ENCODE results near the gene SPARCL1. TPM values are rescaled to one million over a fixed set of nuclear protein-coding genes. Genes with fewer than 3 reads are reported as not detected.

The SPARCL1 gene
- total and polyA plus RNA-seq, 3 donors from 2014 or later, result 110 to 138 (median 124) TPM

DNA sequence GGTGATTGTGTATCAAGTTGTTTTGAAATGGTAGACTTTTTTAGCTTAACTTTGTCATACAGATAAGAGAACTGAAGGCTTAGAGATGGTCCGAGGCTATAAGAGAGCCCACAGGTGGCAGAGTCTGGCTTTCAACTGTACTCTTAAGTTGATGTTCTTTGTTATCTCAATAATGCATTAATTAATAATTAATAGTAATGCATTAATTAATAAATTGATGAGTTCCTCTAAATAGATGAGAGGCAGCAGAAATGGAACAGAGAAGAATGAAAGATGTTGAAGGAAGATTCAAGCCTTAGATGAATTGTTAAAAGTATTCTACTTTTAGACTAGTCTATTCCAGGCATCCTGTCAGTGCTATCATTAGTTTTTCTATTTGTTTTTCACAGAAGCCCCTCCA is 84.4 kb downstream of the SPARCL1 start:
- no peak for DNase-seq
- H3K4me3 ChIP-seq, result no peak overlapping the region
- H3K36me3 ChIP-seq (ENCODE audit: low read depth, missing control alignments), result no peaks in the 10 kb centered on the region
- TF ChIP-seq POLR2A (IDR thresholded peaks at IDR 0.05), result no peak
- TF ChIP-seq, protein P1, sequence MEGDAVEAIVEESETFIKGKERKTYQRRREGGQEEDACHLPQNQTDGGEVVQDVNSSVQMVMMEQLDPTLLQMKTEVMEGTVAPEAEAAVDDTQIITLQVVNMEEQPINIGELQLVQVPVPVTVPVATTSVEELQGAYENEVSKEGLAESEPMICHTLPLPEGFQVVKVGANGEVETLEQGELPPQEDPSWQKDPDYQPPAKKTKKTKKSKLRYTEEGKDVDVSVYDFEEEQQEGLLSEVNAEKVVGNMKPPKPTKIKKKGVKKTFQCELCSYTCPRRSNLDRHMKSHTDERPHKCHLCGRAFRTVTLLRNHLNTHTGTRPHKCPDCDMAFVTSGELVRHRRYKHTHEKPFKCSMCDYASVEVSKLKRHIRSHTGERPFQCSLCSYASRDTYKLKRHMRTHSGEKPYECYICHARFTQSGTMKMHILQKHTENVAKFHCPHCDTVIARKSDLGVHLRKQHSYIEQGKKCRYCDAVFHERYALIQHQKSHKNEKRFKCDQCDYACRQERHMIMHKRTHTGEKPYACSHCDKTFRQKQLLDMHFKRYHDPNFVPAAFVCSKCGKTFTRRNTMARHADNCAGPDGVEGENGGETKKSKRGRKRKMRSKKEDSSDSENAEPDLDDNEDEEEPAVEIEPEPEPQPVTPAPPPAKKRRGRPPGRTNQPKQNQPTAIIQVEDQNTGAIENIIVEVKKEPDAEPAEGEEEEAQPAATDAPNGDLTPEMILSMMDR (IDR thresholded peaks at IDR 0.05), result no peak
- no peaks in the 10 kb centered on the region for H3K27me3 ChIP-seq
- intact Hi-C loops (cut with DNase I; ENCODE audit: low total_unique reads), result no loop called here
- no peaks in the 10 kb centered on the region for H3K4me1 ChIP-seq
- no peaks in the 10 kb centered on the region for H3K9me3 ChIP-seq
- 90 to 97% methylated on average over 1 of the region's 1 CpG for WGBS, 2 donors
- H3K27ac ChIP-seq, result no peak overlapping the region

DNA sequence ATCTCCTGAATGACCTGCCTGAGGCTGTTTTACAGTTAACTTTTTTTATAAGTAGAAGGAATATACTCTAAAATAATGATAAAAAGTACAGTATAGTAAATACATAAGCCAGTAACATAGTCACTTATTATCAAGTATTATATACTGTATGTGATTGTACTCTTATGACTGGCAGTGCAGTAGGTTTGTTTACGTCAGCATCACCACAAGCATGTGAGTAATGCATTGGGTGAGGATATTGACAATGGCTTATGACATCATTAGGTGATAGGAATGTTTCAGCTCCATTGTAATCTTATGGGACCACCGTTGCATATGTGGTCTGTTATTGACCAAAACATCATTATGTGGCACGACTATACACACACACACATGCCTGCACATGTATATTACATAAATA is 86.3 kb downstream of the SPARCL1 start:
- intact Hi-C loops (cut with DNase I; ENCODE audit: low total_unique reads), result no loop called here
- H3K27ac ChIP-seq, result no peak overlapping the region
- WGBS, 2 donors, result 93 to 94% methylated on average over 3 of the region's 3 CpGs
- H3K9me3 ChIP-seq, result no peaks in the 10 kb centered on the region
- H3K27me3 ChIP-seq, result no peaks in the 10 kb centered on the region
- no peaks in the 10 kb centered on the region for H3K4me1 ChIP-seq
- H3K36me3 ChIP-seq (ENCODE audit: low read depth, missing control alignments), result no peaks in the 10 kb centered on the region
- no peak overlapping the region for H3K4me3 ChIP-seq
- TF ChIP-seq, protein P1 (IDR thresholded peaks at IDR 0.05), result no peak
- TF ChIP-seq POLR2A (IDR thresholded peaks at IDR 0.05), result no peak
- no peak for DNase-seq

DNA sequence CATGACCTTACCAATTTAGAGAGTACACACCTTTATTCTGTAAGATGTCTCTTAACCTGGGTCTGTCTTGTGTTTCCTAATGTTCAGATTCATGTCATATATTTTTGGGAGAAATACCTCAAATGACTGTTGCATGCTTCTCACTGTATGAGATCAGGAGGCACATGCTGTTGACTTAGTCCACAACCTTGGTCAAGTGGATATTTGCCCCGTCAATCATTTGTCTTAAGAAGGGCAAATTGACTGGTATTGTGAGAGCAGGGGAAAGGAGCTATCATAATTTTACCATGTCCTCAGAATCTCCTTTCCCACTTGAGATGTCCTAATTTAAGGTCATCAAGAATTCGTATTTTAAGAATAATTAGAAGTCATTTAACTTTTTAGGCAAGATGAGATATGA is 95.8 kb downstream of the SPARCL1 start:
- no peaks in the 10 kb centered on the region for H3K36me3 ChIP-seq (ENCODE audit: low read depth, missing control alignments)
- no peak for TF ChIP-seq POLR2A (IDR thresholded peaks at IDR 0.05)
- TF ChIP-seq, protein P1 (IDR thresholded peaks at IDR 0.05), result no peak
- no peaks in the 10 kb centered on the region for H3K9me3 ChIP-seq
- no peaks in the 10 kb centered on the region for H3K27me3 ChIP-seq
- H3K4me1 ChIP-seq, result no peaks in the 10 kb centered on the region
- H3K27ac ChIP-seq, result no peak overlapping the region
- intact Hi-C loops (cut with DNase I; ENCODE audit: low total_unique reads), result no loop called here
- DNase-seq, result no peak
- H3K4me3 ChIP-seq, result no peak overlapping the region
- 87 to 88% methylated on average over 2 of the region's 2 CpGs for WGBS, 2 donors

DNA sequence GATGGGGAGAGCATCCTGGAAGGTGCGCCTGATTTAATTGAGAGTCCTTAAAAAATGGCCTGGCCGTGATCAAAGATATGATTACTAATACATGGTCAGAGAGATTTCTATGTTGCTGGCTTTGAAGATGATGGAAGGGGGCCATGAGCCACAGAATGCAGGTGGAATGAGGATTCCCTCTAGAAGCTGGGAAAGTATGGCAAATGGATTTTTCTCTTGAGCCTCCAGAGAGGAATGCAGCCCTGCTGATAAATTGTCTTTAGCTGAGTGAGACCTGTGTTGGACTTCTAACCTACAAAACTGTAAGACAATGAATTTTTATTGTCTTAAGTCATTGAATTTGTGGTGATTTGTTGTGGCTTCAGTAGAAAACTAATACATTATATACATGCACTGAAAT is 99.1 kb downstream of the SPARCL1 start:
- no peaks in the 10 kb centered on the region for H3K27me3 ChIP-seq
- no peak for TF ChIP-seq POLR2A (IDR thresholded peaks at IDR 0.05)
- TF ChIP-seq, protein P1 (IDR thresholded peaks at IDR 0.05), result no peak
- no peaks in the 10 kb centered on the region for H3K9me3 ChIP-seq
- no peak for DNase-seq
- H3K4me3 ChIP-seq, result no peak overlapping the region
- no peak overlapping the region for H3K27ac ChIP-seq
- H3K36me3 ChIP-seq (ENCODE audit: low read depth, missing control alignments), result no peaks in the 10 kb centered on the region
- intact Hi-C loops (cut with DNase I; ENCODE audit: low total_unique reads), result no loop called here
- WGBS, 2 donors, result 80% methylated on average over 2 of the region's 2 CpGs
- no peaks in the 10 kb centered on the region for H3K4me1 ChIP-seq

DNA sequence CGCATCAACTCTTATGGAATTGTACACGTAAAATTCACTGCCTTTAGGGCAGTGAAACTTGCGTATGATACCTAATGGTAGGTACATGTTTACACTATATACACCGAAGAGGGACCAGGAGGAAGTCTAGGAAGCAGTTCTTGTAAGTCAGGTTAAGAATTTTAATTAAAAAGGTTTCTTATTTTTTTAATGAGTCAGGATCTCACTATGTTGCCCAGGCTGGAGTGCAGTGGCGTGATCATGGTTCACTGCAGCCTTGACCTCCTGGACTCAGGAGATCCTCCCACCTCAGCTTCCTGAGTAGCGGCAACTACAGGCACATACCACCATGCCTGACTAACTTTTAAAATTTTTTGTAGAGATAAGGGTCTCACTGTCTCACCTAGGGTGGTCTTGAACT is 100.2 kb downstream of the SPARCL1 start:
- no peaks in the 10 kb centered on the region for H3K36me3 ChIP-seq (ENCODE audit: low read depth, missing control alignments)
- H3K27ac ChIP-seq, result no peak overlapping the region
- peaks cover 7% of the 10 kb centered on the region for H3K4me1 ChIP-seq
- no peaks in the 10 kb centered on the region for H3K27me3 ChIP-seq
- no peak for DNase-seq
- H3K4me3 ChIP-seq, result no peak overlapping the region
- no peaks in the 10 kb centered on the region for H3K9me3 ChIP-seq
- WGBS, 2 donors, result 90 to 91% methylated on average over 6 of the region's 6 CpGs
- intact Hi-C loops (cut with DNase I; ENCODE audit: low total_unique reads), result no loop called here
- no peak for TF ChIP-seq POLR2A (IDR thresholded peaks at IDR 0.05)
- TF ChIP-seq, protein P1 (IDR thresholded peaks at IDR 0.05), result no peak
